SU-DHL-6 (cell line): ENCODE data around the gene FAM170A.

Experiments
- H2AFZ ChIP-seq: fragments of 200-600 bp; sonication (generic); 2 replicates; pipeline ENCODE4 v1.6.1; 2014; ENCODE audit warnings: low read depth, mild to moderate bottlenecking, moderate library complexity, mixed read lengths, antibody characterized with exemption, low read length; ENCODE audit not compliant: severe bottlenecking
- H3F3A ChIP-seq: fragments of 200-600 bp; shearing (Covaris generic); 2 replicates; pipeline ENCODE4 v1.6.0; 2016; ENCODE audit warnings: antibody characterized with exemption, mild to moderate bottlenecking; ENCODE audit not compliant: insufficient read depth
- H3K27ac ChIP-seq: fragments of 200-600 bp; sonication (generic); 2 replicates; pipeline ENCODE4 v1.5.1; 2016; ENCODE audit warnings: low read depth, mild to moderate bottlenecking, low read length, moderate library complexity, mixed read lengths
- H3K27me3 ChIP-seq: fragments of 200-600 bp; sonication (generic), shearing (Covaris generic); 2 replicates; pipeline ENCODE4 v1.6.0; 2014; ENCODE audit warnings: mild to moderate bottlenecking, low read length
- H3K36me3 ChIP-seq: fragments of 200-600 bp; sonication (generic); 2 replicates; pipeline ENCODE4 v1.6.1; 2014; ENCODE audit warnings: mild to moderate bottlenecking, low read length, mixed read lengths
- H3K4me2 ChIP-seq: fragments of 300-600, 200-600 bp; shearing (Covaris generic), sonication (generic); 2 replicates; pipeline ENCODE4 v1.6.0; 2014; ENCODE audit warnings: low read length, low read depth, mild to moderate bottlenecking; ENCODE audit not compliant: poor library complexity, severe bottlenecking
- H3K4me3 ChIP-seq: fragments of 200-600 bp; sonication (generic); 2 replicates; pipeline ENCODE4 v1.5.1; 2014; ENCODE audit warnings: antibody characterized with exemption, low read length, mild to moderate bottlenecking, mixed read lengths; ENCODE audit not compliant: insufficient read depth, poor library complexity, severe bottlenecking
- H3K79me2 ChIP-seq: fragments of 200-600 bp; sonication (generic); 2 replicates; pipeline ENCODE4 v1.6.1; 2014; ENCODE audit warnings: mild to moderate bottlenecking, low read length, moderate library complexity; ENCODE audit not compliant: insufficient read depth
- H3K9ac ChIP-seq: fragments of 200-600 bp; sonication (generic); 2 replicates; pipeline ENCODE4 v1.7.0; 2014; ENCODE audit warnings: mild to moderate bottlenecking, low read length
- H3K9me2 ChIP-seq: fragments of 200-600 bp; sonication (generic); replicated peaks from 2 replicates; pipeline ENCODE4 v1.6.1; 2014; ENCODE audit warnings: low read length; ENCODE audit not compliant: insufficient read depth
- H3K9me3 ChIP-seq: fragments of 200-600 bp; sonication (generic); 2 replicates; pipeline ENCODE4 v1.6.1; 2014; ENCODE audit warnings: low read length, mixed read lengths; ENCODE audit not compliant: insufficient read depth
- H4K20me1 ChIP-seq: fragments of 200-600 bp; sonication (generic); 2 replicates; pipeline ENCODE4 v1.6.1; 2014; ENCODE audit warnings: low read depth, mild to moderate bottlenecking, antibody characterized with exemption, low read length, moderate library complexity, mixed read lengths
- CTCF ChIP-seq: fragments of 200-600 bp; sonication (generic); IDR thresholded peaks from one replicate; pipeline ENCODE4 v1.5.1; 2017; ENCODE audit warnings: antibody characterized with exemption, mild to moderate bottlenecking, low read length, moderate library complexity; ENCODE audit not compliant: insufficient read depth, poor library complexity, severe bottlenecking
- EZH2phosphoT487 ChIP-seq: fragments of 200-600 bp; sonication (generic), shearing (Covaris generic); conservative IDR thresholded peaks from 2 replicates; pipeline ENCODE4 v1.6.1; 2018; ENCODE audit warnings: mild to moderate bottlenecking, antibody characterized with exemption, low read length, moderate library complexity, mixed read lengths

The FAM170A gene

GRCh38 chr5:119629339-119629738 is at the start of gene FAM170A:
FAM170A (plus strand) TSS chr5:119629558; CDS start chr5:119629769, 211 bp downstream.
- TF ChIP-seq CTCF: no peak
- no peak for TF ChIP-seq EZH2phosphoT487
- Histone ChIP-seq H3K36me3 (no peaks in the 10 kb centered on the region), H3K27ac (no peak within 1 kb of the TSS), H3K79me2 (no peaks in the 10 kb centered on the region), H3K9me2 (no peaks in the 10 kb centered on the region), H2AFZ (no peak within 1 kb of the TSS), H3K4me2 (no peak within 1 kb of the TSS), H3F3A (no peaks in the 10 kb centered on the region), H3K4me3 (no peak within 1 kb of the TSS), H4K20me1 (no peaks in the 10 kb centered on the region), H3K27me3 (no peaks in the 10 kb centered on the region), H3K9ac (no peak within 1 kb of the TSS), H3K9me3 (no peaks in the 10 kb centered on the region)

GRCh38 chr5:119582987-119583386 is 46.4 kb upstream of the FAM170A start:
- no peaks in the 10 kb centered on the region for H3K79me2 ChIP-seq
- no peak for TF ChIP-seq CTCF
- TF ChIP-seq EZH2phosphoT487: no peak
- H3F3A ChIP-seq: no peaks in the 10 kb centered on the region
- H3K27ac ChIP-seq: no peak overlapping the region
- H3K9ac ChIP-seq: no peak overlapping the region
- no peak overlapping the region for H3K4me2 ChIP-seq
- no peak overlapping the region for H2AFZ ChIP-seq
- no peak overlapping the region for H3K4me3 ChIP-seq
- H3K27me3 ChIP-seq: no peaks in the 10 kb centered on the region
- no peaks in the 10 kb centered on the region for H3K9me3 ChIP-seq
- no peaks in the 10 kb centered on the region for H3K9me2 ChIP-seq
- no peaks in the 10 kb centered on the region for H3K36me3 ChIP-seq
- H4K20me1 ChIP-seq: no peaks in the 10 kb centered on the region

- no peaks in the 10 kb centered on the region for H4K20me1 ChIP-seq
- H2AFZ ChIP-seq: no peak overlapping the region
- TF ChIP-seq CTCF (no peak), EZH2phosphoT487 (no peak)
- H3K4me3 ChIP-seq: no peak overlapping the region
- no peak overlapping the region for H3K4me2 ChIP-seq
- no peaks in the 10 kb centered on the region for H3K27me3 ChIP-seq
- H3K9ac ChIP-seq: no peak overlapping the region
- H3K79me2 ChIP-seq: no peaks in the 10 kb centered on the region
- H3K36me3 ChIP-seq: no peaks in the 10 kb centered on the region
- no peaks in the 10 kb centered on the region for H3F3A ChIP-seq
- H3K27ac ChIP-seq: no peak overlapping the region
- no peaks in the 10 kb centered on the region for H3K9me2 ChIP-seq
- H3K9me3 ChIP-seq: no peaks in the 10 kb centered on the region
Observed at GRCh38 chr5:119583684-119584083, 45.7 kb upstream of the FAM170A start.
